ENCODE measurements around the gene MAGI1.

The MAGI1 gene

GRCh38 chr3:65443739-65444446, 594.8 kb downstream of the MAGI1 start:
- DNase-seq, result no peak

- peak; percentile 81 for DNase-seq
These were observed 599.0 kb downstream of the MAGI1 start for GRCh38 chr3:65439641-65440284.

- no peak for DNase-seq
These were observed 600.1 kb downstream of the MAGI1 start for GRCh38 chr3:65438612-65439011.

DNA sequence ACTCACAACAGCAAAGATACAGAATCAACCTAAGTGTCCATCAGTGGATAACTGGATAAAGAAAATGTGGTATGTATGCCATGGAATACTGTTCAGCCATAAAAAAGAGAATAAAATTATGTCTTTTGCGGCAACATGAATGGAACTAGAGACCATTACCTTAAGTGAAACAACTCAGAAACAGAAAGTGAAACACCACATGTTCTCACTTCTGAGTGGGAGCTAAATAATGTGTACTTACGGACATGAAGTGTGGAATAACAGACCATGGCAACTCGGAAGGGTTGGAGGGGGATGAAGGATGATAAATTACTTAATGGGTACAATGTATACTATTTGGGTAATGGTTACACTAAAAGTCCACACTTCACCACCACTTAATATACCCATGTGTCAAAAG, 600.6 kb downstream of the MAGI1 start:
- no peak for DNase-seq

- no peak for DNase-seq
These were observed 602.1 kb downstream of the MAGI1 start for GRCh38 chr3:65436580-65436979.

DNA sequence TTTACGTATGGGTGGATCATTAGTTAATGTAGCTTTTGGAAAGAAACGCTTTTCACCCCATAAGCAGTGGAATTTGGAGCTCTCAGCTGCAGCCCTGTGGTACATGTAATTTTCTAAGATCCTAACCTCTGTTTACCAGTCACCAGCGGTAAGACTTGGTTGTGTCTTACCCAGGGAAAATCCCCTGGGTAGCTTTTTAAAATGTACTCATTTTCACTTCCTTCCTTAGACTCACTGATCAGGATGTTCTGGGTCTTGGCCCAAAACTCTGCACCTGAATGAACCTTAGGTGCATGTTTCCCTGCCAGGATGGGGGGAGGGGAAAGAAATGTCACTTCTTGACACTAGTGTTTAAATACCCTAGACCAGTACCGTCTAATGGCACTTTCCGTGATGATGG, 605.2 kb downstream of the MAGI1 start:
- DNase-seq, result no peak

DNA sequence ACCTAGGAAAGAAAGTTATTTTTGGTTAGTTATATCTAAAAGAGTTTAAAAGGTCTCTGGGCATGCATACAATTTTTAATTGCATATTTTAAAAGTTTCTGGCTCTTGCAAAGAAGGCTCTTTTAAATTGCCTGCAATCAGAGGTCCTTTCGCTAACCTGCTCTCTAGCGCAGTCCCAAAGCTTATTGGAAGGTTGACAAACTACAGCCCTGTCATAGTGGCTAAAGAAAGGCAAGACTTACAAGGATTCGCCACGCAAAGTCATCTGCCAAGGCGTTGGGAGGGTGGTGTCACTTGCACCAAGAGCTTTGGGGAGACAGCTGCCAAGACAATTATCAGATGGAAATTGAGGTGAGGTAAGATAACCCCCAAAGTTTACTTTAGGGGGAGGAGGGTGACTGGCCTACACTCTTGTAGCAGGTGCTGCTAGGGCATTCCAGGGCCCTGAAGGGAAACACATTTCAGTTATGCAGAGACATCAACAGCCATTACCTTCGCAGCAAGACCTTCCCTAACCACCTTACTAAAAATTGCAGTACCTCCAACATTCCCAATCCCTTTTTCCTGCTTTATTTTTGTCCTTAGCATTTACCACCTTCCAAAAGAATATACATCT, 606.2 kb downstream of the MAGI1 start:
- DNase-seq, result no peak

DNA sequence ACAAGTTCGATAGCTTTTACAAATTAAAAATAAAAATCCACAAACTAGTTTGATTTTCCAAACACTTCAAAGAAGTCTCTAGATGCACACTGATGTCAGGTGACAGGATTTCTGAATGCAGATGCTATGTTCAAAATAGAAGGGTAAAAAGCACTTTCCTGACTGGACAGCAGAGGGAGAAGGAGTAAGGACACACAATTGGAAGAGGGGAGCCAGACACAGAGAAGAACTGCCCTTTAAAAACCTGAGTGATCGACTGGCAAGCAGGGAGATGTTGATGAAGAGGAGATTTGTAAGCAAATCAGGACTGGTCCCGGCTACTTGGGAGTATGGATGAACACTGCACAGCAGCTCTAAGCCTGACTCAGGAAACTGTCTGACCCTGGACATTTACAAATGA, 612.8 kb downstream of the MAGI1 start:
- peak; percentile 59 for DNase-seq

DNA sequence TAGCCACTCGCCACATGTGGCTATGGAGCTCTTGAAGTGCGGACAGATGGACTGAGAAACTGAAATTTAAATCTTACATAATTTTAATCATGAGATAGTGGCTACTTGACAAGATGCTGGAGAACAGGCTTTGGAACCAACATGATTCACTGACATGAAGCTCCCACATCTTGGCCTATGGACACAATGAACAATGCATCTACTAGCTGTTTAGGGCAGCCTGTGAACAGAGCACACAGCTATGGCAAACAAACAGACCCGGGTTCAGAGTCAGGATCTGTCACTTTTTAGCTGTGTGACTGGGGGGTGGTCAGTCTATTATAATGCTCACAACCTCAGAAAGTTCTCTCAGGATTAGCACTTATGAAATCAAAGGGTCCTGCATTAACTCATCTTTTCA, 616.6 kb downstream of the MAGI1 start:
- DNase-seq, result no peak

DNA sequence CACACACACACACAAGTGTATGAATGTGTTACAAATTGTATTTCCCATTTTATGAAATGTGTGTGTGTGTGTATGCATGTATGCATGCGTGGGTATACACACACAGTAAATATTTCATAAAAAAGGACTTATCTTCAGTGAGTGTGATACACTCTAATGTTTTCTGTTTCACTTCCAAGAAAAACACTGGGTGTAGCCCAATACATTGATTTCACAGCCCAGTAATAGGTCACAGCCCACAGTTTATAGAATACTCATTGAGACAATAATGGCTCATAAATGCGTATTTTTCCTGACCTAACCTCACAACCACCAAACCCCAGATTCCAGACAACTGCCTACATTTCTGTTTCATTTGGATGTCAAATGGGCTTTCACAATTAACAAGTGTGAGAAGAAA, 619.5 kb downstream of the MAGI1 start:
- DNase-seq, result no peak

DNA sequence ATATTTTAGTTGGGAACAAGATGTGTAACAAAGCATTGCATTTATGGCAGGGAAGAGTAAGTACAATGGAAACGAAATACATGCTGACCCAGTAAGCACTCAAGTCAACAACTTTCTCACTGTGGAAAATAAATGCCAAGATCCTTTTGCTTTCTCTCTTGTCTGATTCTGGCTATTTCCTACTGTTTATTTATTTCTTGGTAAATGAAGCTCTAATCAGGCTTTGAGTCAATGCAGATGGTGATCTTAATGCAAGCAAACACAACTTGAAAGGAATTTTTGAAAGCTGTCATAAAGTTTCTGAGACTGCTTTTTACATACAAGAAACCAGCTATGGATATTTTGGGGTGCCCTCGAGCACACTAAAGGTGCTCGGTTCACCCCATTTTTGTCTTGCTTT, 624.8 kb downstream of the MAGI1 start:
- DNase-seq, result no peak

DNA sequence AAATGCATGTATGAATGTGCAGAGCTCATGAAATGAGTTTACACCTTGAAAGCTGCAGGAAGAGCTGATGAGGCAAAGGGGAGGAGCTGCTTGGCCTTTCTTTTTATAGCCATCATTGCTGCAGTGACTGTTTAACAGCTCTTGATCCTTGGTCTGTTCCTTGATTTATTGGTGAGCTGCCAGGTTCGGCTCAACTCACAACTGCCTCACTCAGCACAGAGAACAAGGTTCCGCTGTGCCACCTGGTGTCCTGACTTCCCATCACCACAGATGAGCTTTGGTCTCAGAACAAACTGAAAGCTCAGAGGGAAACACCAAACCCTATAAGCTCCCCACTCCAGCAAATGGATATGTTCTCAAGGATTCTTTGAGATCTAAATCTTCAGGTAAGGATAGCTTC, 626.1 kb downstream of the MAGI1 start:
- DNase-seq, result peak; percentile 61

DNA sequence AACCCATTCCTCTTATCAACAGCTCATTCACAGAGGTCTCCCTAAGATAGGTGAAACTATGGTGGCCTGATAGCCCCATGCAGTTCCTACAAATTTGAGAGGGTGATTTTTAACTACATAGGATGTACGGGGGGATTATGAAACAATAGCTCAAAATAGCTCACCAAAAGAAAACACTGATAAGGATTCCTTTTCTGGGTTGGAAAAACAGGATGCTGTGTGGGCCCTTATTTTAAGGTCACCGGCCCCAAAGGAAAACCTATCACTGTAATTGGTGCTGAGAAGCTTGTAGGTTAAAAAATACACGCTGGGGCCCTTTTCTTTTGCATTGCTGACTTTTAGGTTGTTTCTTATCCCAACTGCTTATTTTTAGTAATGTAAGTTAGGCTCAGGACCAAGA, 627.4 kb downstream of the MAGI1 start:
- DNase-seq, result no peak

- no peak for DNase-seq
These were observed 629.5 kb downstream of the MAGI1 start for GRCh38 chr3:65409176-65409569.

- DNase-seq, result no peak
These were observed 630.1 kb downstream of the MAGI1 start for GRCh38 chr3:65408531-65409175.

- DNase-seq, result no peak
These were observed 632.2 kb downstream of the MAGI1 start for GRCh38 chr3:65406470-65406869.

- DNase-seq, result peak; percentile 74
These were observed 636.1 kb downstream of the MAGI1 start for GRCh38 chr3:65402597-65402996.

- no peak for DNase-seq
These were observed 637.1 kb downstream of the MAGI1 start for GRCh38 chr3:65401359-65402305.

GRCh38 chr3:65400899-65401298, 637.8 kb downstream of the MAGI1 start:
- DNase-seq, result no peak

- no peak for DNase-seq
These were observed 639.8 kb downstream of the MAGI1 start for GRCh38 chr3:65398953-65399352.

- DNase-seq, result no peak
These were observed 642.6 kb downstream of the MAGI1 start for GRCh38 chr3:65396078-65396477.

DNA sequence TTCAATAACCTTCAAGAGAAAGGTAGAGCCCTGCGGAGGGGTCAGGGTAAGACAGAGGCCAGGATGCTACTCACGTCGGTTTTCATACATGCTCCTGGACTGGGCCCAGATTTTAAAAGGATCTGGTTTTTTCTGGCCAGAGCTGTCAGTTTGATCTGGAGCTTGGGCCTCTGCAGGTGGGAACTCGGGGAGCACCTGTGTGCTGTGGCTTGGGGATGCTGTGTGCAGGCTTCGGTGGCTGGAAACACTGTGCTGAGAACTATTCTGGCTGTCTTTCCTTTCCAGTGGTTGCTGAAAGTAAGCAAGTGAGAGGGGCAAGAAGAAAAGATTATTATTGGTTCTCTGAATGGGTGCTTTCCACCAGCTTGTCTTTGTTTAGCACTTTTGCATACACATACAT, 647.6 kb downstream of the MAGI1 start:
- DNase-seq, result no peak

DNA sequence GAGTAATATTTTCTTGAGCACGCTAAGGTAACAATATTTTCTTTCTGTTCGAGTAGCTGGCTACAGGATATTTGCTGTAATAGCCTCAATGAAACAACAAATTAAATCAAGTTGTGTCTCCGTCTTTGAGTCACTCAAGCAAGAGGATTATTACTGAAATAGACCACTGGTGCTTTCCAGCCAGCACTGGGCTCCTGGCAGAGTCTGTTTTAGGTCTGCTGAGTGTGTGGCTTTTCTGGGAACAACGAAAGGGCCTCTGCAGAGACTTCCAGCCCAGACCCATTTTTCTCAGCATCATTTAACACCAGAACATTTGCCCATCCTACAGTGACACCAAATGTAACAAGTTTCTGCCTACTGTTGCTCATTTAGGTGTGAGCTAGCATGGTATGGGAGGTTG, 652.9 kb downstream of the MAGI1 start:
- no peak for DNase-seq

All from islet precursor cell (in vitro differentiated cells).